Measurements from ENCODE around the gene ARHGAP18.

ARHGAP18 gene

GRCh38 chr6:129749749-129750120 lies 39.8 kb upstream of the ARHGAP18 start:
- no peak overlapping the region for H3K4me3 ChIP-seq (replicated peaks; ENCODE audit: low read depth, low read length)
- TF ChIP-seq CTCF (IDR thresholded peaks at IDR 0.05; ENCODE audit: low read depth, low read length, missing control alignments): no peak
- peak; percentile 64 for DNase-seq (ENCODE audit: extremely low read depth, low read depth)

- no peak for DNase-seq (ENCODE audit: extremely low read depth, low read depth)
- no peak for TF ChIP-seq CTCF (IDR thresholded peaks at IDR 0.05; ENCODE audit: low read depth, low read length, missing control alignments)
- H3K4me3 ChIP-seq (replicated peaks; ENCODE audit: low read depth, low read length): no peak overlapping the region
Measured at GRCh38 chr6:129748901-129749748, 39.1 kb upstream of the ARHGAP18 start.

- H3K4me3 ChIP-seq (replicated peaks; ENCODE audit: low read depth, low read length): no peak overlapping the region
- no peak for DNase-seq (ENCODE audit: extremely low read depth, low read depth)
- TF ChIP-seq CTCF (IDR thresholded peaks at IDR 0.05; ENCODE audit: low read depth, low read length, missing control alignments): no peak
Measured at GRCh38 chr6:129748212-129748900, 38.4 kb upstream of the ARHGAP18 start.

GRCh38 chr6:129747588-129748112 lies 37.7 kb upstream of the ARHGAP18 start:
- no peak for TF ChIP-seq CTCF (IDR thresholded peaks at IDR 0.05; ENCODE audit: low read depth, low read length, missing control alignments)
- DNase-seq (ENCODE audit: extremely low read depth, low read depth): no peak
- no peak overlapping the region for H3K4me3 ChIP-seq (replicated peaks; ENCODE audit: low read depth, low read length)

- TF ChIP-seq CTCF (IDR thresholded peaks at IDR 0.05; ENCODE audit: low read depth, low read length, missing control alignments): no peak
- H3K4me3 ChIP-seq (replicated peaks; ENCODE audit: low read depth, low read length): no peak overlapping the region
- no peak for DNase-seq (ENCODE audit: extremely low read depth, low read depth)
Measured at GRCh38 chr6:129744880-129745237, 34.9 kb upstream of the ARHGAP18 start.

- no peak for TF ChIP-seq CTCF (IDR thresholded peaks at IDR 0.05; ENCODE audit: low read depth, low read length, missing control alignments)
- H3K4me3 ChIP-seq (replicated peaks; ENCODE audit: low read depth, low read length): no peak overlapping the region
- DNase-seq (ENCODE audit: extremely low read depth, low read depth): peak; percentile 77
Measured at GRCh38 chr6:129744201-129744879, 34.4 kb upstream of the ARHGAP18 start.

Measured in HFF-Myc (cell line).